IMR-90 (cell line): ENCODE measurements around the gene CHD2. TPM values are rescaled to one million over a fixed set of nuclear protein-coding genes. Genes with fewer than 3 reads are reported as not detected.

Source experiments
- ATAC-seq: fragments of 200-7000 bp; cut with Tn5 transposase; 2 replicates; pipeline ENCODE4 v1.9.1; 2020; ENCODE audit warnings: low read depth, mild to moderate bottlenecking, moderate library complexity
- BruUV-seq: library from RNA; stranded (reverse); fragments of 400-500 nt; replicated peaks from 2 replicates; lab custom pipeline; 2021; lab: Mats Ljungman, UMichigan
- CTCF ChIA-PET: fragments of 300-600 bp; formaldehyde crosslinking; extraction: SDS; loops from one replicate; lab custom pipeline; 2021; ENCODE audit warnings: antibody characterized with exemption; lab: Yijun Ruan, JAX
- POLR2A ChIA-PET: fragments of 300-600 bp; sonication (Branson Sonifier 250); formaldehyde crosslinking; loops from one replicate; lab custom pipeline; 2022; ENCODE audit warnings: antibody characterized with exemption; ENCODE audit not compliant: unreplicated experiment; lab: Charles Lee
- DNase-seq: peaks from one replicate; pipeline ENCODE4 v3.0.0; 2013
- H2AFZ ChIP-seq: replicated peaks from 2 replicates; pipeline ENCODE3; 2013; ENCODE audit warnings: low read length, mild to moderate bottlenecking; ENCODE audit not compliant: poor library complexity
- H2AK5ac ChIP-seq: 2 replicates; pipeline ENCODE4 v1.6.1; 2013; ENCODE audit warnings: low read depth, low read length, inconsistent platforms
- H2AK9ac ChIP-seq: replicated peaks from 2 replicates; pipeline ENCODE3; 2013; ENCODE audit warnings: mild to moderate bottlenecking, low read depth, low read length, moderate library complexity; ENCODE audit not compliant: poor library complexity
- H2BK120ac ChIP-seq: 2 replicates; pipeline ENCODE4 v1.6.1; 2013; ENCODE audit warnings: low read depth, low read length, inconsistent platforms
- H2BK15ac ChIP-seq: 3 replicates; pipeline ENCODE4 v1.6.1; 2013; ENCODE audit warnings: low read depth, low read length, inconsistent platforms
- H2BK20ac ChIP-seq: 2 replicates; pipeline ENCODE4 v1.6.1; 2013; ENCODE audit warnings: low read depth, mild to moderate bottlenecking, inconsistent platforms, low read length, moderate library complexity
- H2BK5ac ChIP-seq: 2 replicates; pipeline ENCODE4 v1.6.1; 2013; ENCODE audit warnings: mild to moderate bottlenecking, low read depth, low read length, inconsistent platforms; ENCODE audit not compliant: poor library complexity, severe bottlenecking
- H3K14ac ChIP-seq: replicated peaks from 2 replicates; pipeline ENCODE4 v1.6.1; 2013; ENCODE audit warnings: low read depth, low read length, inconsistent platforms
- H3K18ac ChIP-seq: 2 replicates; pipeline ENCODE4 v1.6.1; 2013; ENCODE audit warnings: low read depth, low read length, control low read depth
- H3K23ac ChIP-seq: 2 replicates; pipeline ENCODE4 v1.6.1; 2013; ENCODE audit warnings: low read depth, low read length, inconsistent platforms
- H3K27ac ChIP-seq: 2 replicates; pipeline ENCODE4 v1.5.1; 2013; ENCODE audit warnings: mild to moderate bottlenecking, control low read depth, low read length; ENCODE audit not compliant: insufficient read depth
- H3K27me3 ChIP-seq: 2 replicates; pipeline ENCODE4 v1.6.1; 2013; ENCODE audit warnings: low read length; ENCODE audit not compliant: control insufficient read depth, insufficient read depth
- H3K36me3 ChIP-seq: 2 replicates; pipeline ENCODE4 v1.6.1; 2013; ENCODE audit warnings: low read length, mixed read lengths; ENCODE audit not compliant: control insufficient read depth, insufficient read depth
- H3K4ac ChIP-seq: 2 replicates; pipeline ENCODE4 v1.6.1; 2013; ENCODE audit warnings: low read depth, low read length, inconsistent platforms
- H3K4me1 ChIP-seq: 2 replicates; pipeline ENCODE4 v1.6.1; 2013; ENCODE audit warnings: low read length, mixed read lengths; ENCODE audit not compliant: control insufficient read depth, insufficient read depth
- H3K4me2 ChIP-seq: 2 replicates; pipeline ENCODE4 v1.6.1; 2013; ENCODE audit warnings: low read depth, mild to moderate bottlenecking, control low read depth, low read length, moderate library complexity
- H3K4me3 ChIP-seq: 2 replicates; pipeline ENCODE4 v1.5.1; 2013; ENCODE audit warnings: low read depth, mild to moderate bottlenecking, control low read depth, low read length, moderate library complexity; ENCODE audit not compliant: insufficient read depth
- H3K56ac ChIP-seq: 2 replicates; pipeline ENCODE4 v1.6.1; 2013; ENCODE audit warnings: low read length, inconsistent platforms; ENCODE audit not compliant: insufficient read depth; ENCODE audit errors: extremely low read depth
- H3K79me1 ChIP-seq, 2 experiments: 2 replicates each; pipeline ENCODE4 v1.6.1; 2013; ENCODE audit warnings: low read length in 2 of 2, inconsistent platforms in 1 of 2, low read depth in 1 of 2
- H3K9ac ChIP-seq: 2 replicates; pipeline ENCODE4 v1.6.1; 2013; ENCODE audit warnings: low read depth, low read length, control low read depth
- H3K9me1 ChIP-seq: 2 replicates; pipeline ENCODE4 v1.6.1; 2013; ENCODE audit warnings: low read length, inconsistent platforms; ENCODE audit not compliant: insufficient read depth
- H3K9me3 ChIP-seq: 2 replicates; pipeline ENCODE4 v1.6.1; 2013; ENCODE audit warnings: low read length; ENCODE audit not compliant: control insufficient read depth, insufficient read depth
- H4K20me1 ChIP-seq: 2 replicates; pipeline ENCODE4 v1.6.1; 2013; ENCODE audit warnings: low read length, inconsistent platforms; ENCODE audit not compliant: insufficient read depth
- H4K5ac ChIP-seq: 2 replicates; pipeline ENCODE4 v1.6.1; 2013; ENCODE audit warnings: mild to moderate bottlenecking, low read depth, low read length, control low read depth
- H4K8ac ChIP-seq, 2 experiments: 2 replicates each; pipeline ENCODE4 v1.6.1; 2013; ENCODE audit warnings: low read depth in 2 of 2, low read length in 2 of 2, control low read depth in 1 of 2, inconsistent platforms in 1 of 2
- H4K91ac ChIP-seq: 2 replicates; pipeline ENCODE4 v1.6.1; 2013; ENCODE audit warnings: low read depth, low read length, inconsistent platforms; ENCODE audit not compliant: insufficient read depth
- BHLHE40 ChIP-seq: fragments of 150-350 bp; IDR thresholded peaks from 2 replicates; pipeline ENCODE4 v1.6.1; 2016; ENCODE audit warnings: mild to moderate bottlenecking, low read depth, low read length
- CEBPB ChIP-seq: IDR thresholded peaks from 2 replicates; pipeline ENCODE4 v1.6.1; 2012; ENCODE audit warnings: low read depth, low read length, improper control_type of control experiment
- CHD1 ChIP-seq: IDR thresholded peaks from 2 replicates; pipeline ENCODE4 v1.6.1; 2012; ENCODE audit warnings: low read depth, low read length, improper control_type of control experiment
- MAFK ChIP-seq: IDR thresholded peaks from 2 replicates; pipeline ENCODE4 v1.6.1; 2012; ENCODE audit warnings: low read depth, low read length, improper control_type of control experiment
- MXI1 ChIP-seq: IDR thresholded peaks from 2 replicates; pipeline ENCODE4 v1.6.1; 2012; ENCODE audit warnings: low read depth, mild to moderate bottlenecking, low read length, moderate library complexity, borderline replicate concordance
- NFE2L2 ChIP-seq: fragments of 150-350 bp; IDR thresholded peaks from 2 replicates; pipeline ENCODE4 v1.6.1; 2016; ENCODE audit warnings: low read depth, mild to moderate bottlenecking, low read length
- RAD21 ChIP-seq: IDR thresholded peaks from 2 replicates; pipeline ENCODE4 v1.6.1; 2012; ENCODE audit warnings: low read length, improper control_type of control experiment
- RCOR1 ChIP-seq: IDR thresholded peaks from 2 replicates; pipeline ENCODE4 v1.6.1; 2012; ENCODE audit warnings: mild to moderate bottlenecking, low read length, improper control_type of control experiment; ENCODE audit not compliant: insufficient replicate concordance
- RFX5 ChIP-seq: IDR thresholded peaks from 2 replicates; pipeline ENCODE4 v1.8.0; 2012; ENCODE audit warnings: low read depth, mild to moderate bottlenecking, low read length, moderate library complexity
- SMC3 ChIP-seq: fragments of 150-350 bp; IDR thresholded peaks from 2 replicates; pipeline ENCODE4 v1.6.1; 2016; ENCODE audit warnings: low read depth, mild to moderate bottlenecking, antibody characterized with exemption, low read length, moderate library complexity
- WGBS, 2 experiments: methylation state at CpG; one replicate each; pipeline versions ENCODE4 v1.1.5 to v1.1.7; 2013; ENCODE audit warnings: missing lambda C conversion rate in 2 of 2; ENCODE audit not compliant: insufficient read length in 1 of 2; ENCODE audit errors: extremely low coverage in 2 of 2; 5-methylcytosine and 5-hydroxymethylcytosine counted together
- dilution Hi-C: fragments of 300-500 bp; cut with HindIII; formaldehyde crosslinking; loops from one replicate; pipeline ENCODE4 v1.14.3; 2018; ENCODE audit warnings: low sequenced_read_pairs; ENCODE audit not compliant: unreplicated experiment
- in situ Hi-C: fragments of 300-500 bp; cut with MboI; formaldehyde crosslinking; loops from 3 replicates; pipeline ENCODE4 v1.14.3; 2019; ENCODE audit warnings: low sequenced_read_pairs, inconsistent platforms, mixed read lengths
- intact Hi-C: fragments of 100-400 bp; cut with micrococcal nuclease; formaldehyde crosslinking; loops from 2 replicates; pipeline ENCODE4 v1.10.0; 2022
- polyA plus RNA-seq, 3 experiments: library from polyadenylated mRNA; depleted of rRNA; stranded (reverse); fragments of >200 nt; gene quantifications; 2 replicates each; pipeline ENCODE4 v1.2.3, GENCODE V29; 2012; ENCODE audit warnings: low replicate concordance in 1 of 3
- total RNA-seq: library from RNA; depleted of rRNA; stranded (reverse); fragments of >200 nt; gene quantifications from 2 replicates; pipeline ENCODE4 v1.2.3, GENCODE V29; 2012
- TF ChIP-seq, protein P1 (sequence below): fragments of 150-350 bp; IDR thresholded peaks from 2 replicates; pipeline ENCODE4 v1.6.1; 2017; ENCODE audit warnings: mild to moderate bottlenecking, antibody characterized with exemption, low read length, low read depth
- TF ChIP-seq, protein P2 (sequence below): fragments of 150-350 bp; IDR thresholded peaks from 2 replicates; pipeline ENCODE4 v1.6.1; 2016; ENCODE audit warnings: low read depth, mild to moderate bottlenecking, low read length, moderate library complexity, borderline replicate concordance
- TF ChIP-seq, protein P3 (sequence below): conservative IDR thresholded peaks from 2 replicates; pipeline ENCODE4 v1.5.1; 2012; ENCODE audit warnings: mild to moderate bottlenecking, low read depth, low read length, improper control_type of control experiment

Gene CHD2
- total and polyA plus RNA-seq, 2 of the 4 experiments (the other 2 are of a cell fraction) = 44.9 to 64.7 TPM

DNA sequence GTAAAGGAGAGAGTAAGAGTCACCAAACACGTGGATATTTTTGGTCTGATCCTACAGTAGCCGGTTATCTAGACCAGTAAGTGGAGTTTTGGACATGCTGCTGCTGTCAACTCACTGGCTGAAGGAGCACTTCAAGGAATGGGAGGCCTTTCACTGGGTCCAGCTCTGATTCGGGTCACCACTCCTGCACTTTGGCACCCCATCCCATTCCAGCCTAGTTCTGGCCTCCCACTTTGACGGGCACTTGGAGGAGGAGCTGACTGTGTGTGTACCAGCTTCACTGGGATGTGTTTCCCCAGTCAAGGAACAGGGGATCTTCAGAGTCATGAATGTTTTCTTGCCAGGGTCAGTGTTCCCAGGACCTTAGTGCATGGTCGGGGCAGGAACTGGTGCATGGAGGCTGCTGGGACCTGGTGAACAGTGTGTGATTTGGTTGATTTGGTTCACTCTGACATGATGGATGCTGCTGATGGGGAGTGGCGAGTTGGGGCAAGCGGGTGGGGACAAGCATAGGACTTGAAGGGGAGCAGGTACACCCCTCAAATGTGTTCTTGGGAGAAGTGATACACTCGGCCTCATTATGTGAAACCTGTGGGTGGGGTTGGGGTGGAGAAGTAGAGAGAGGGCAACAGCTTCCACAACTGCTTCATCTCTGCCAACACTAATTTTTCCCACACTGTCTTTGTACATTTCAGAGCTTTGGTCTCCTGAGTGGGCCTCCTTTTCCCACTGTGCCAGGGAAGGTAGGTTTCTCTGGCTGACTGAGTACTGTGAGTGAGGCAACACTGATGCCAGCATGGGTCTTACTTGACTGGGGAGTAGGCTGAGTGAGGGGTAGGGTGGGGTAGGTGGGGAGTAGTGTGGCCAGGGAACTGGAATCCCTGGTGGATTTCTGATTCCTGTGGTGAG, 124.8 kb downstream of the CHD2 start:
- H4K91ac ChIP-seq = no peak overlapping the region
- H3K4me3 ChIP-seq = no peak overlapping the region
- no peak overlapping the region for H3K9ac ChIP-seq
- ChIA-PET CTCF (interaction anchor here (1.5 kb wide), 1 partner anchor 228 kb away, joined by 4 read pairs; no protein-coding TSS in a partner anchor), POLR2A (no interaction called here)
- H3K9me1 ChIP-seq = peaks cover 14% of the 10 kb centered on the region; the same call in 1 of the 2 replicates
- intact Hi-C loops = no loop called here
- H3K4ac ChIP-seq = no peak overlapping the region
- peaks cover 22% of the 10 kb centered on the region for H3K4me1 ChIP-seq
- H3K4me2 ChIP-seq = no peak overlapping the region
- no peak overlapping the region for H2BK120ac ChIP-seq
- no peak overlapping the region for H3K23ac ChIP-seq
- no peak overlapping the region for H3K27ac ChIP-seq
- H3K18ac ChIP-seq = no peak overlapping the region
- no peak overlapping the region for H2BK5ac ChIP-seq
- no peak overlapping the region for H2AFZ ChIP-seq
- H3K36me3 ChIP-seq = peaks cover 56% of the 10 kb centered on the region
- H3K79me1 ChIP-seq = peaks cover 38 to 58% of the 10 kb centered on the region in 2 experiments
- DNase-seq (no peak), ATAC-seq (no peak)
- dilution Hi-C loops = no loop called here
- TSS peak; percentile 32 for BruUV-seq
- H2AK9ac ChIP-seq = no peak overlapping the region
- 80% methylated on average over 2 of the region's 8 CpGs; no CpG with 5 or more reads in 1 of the 2 experiments for WGBS, 2 experiments
- H2AK5ac ChIP-seq = no peak overlapping the region
- H3K27me3 ChIP-seq = no peaks in the 10 kb centered on the region
- no peak overlapping the region for H3K56ac ChIP-seq
- H4K20me1 ChIP-seq = peaks cover 53% of the 10 kb centered on the region
- H4K5ac ChIP-seq = no peak overlapping the region
- no peak overlapping the region for H4K8ac ChIP-seq
- H2BK20ac ChIP-seq = no peak overlapping the region
- H2BK15ac ChIP-seq = no peak overlapping the region
- in situ Hi-C loops = loop anchor here (10.0 kb wide), 1 partner anchor 230 kb away; no protein-coding TSS in a partner anchor
- H3K14ac ChIP-seq = no peak overlapping the region
- H3K9me3 ChIP-seq = no peaks in the 10 kb centered on the region
- no peak for TF ChIP-seq RFX5
- TF ChIP-seq, protein P1, sequence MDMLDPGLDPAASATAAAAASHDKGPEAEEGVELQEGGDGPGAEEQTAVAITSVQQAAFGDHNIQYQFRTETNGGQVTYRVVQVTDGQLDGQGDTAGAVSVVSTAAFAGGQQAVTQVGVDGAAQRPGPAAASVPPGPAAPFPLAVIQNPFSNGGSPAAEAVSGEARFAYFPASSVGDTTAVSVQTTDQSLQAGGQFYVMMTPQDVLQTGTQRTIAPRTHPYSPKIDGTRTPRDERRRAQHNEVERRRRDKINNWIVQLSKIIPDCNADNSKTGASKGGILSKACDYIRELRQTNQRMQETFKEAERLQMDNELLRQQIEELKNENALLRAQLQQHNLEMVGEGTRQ = no peak
- TF ChIP-seq CHD1 = no peak
- no peak for TF ChIP-seq CEBPB
- TF ChIP-seq, protein P2, sequence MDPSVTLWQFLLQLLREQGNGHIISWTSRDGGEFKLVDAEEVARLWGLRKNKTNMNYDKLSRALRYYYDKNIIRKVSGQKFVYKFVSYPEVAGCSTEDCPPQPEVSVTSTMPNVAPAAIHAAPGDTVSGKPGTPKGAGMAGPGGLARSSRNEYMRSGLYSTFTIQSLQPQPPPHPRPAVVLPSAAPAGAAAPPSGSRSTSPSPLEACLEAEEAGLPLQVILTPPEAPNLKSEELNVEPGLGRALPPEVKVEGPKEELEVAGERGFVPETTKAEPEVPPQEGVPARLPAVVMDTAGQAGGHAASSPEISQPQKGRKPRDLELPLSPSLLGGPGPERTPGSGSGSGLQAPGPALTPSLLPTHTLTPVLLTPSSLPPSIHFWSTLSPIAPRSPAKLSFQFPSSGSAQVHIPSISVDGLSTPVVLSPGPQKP = no peak
- no peak for TF ChIP-seq NFE2L2
- TF ChIP-seq MAFK = no peak
- TF ChIP-seq SMC3 = no peak
- TF ChIP-seq, protein P3, sequence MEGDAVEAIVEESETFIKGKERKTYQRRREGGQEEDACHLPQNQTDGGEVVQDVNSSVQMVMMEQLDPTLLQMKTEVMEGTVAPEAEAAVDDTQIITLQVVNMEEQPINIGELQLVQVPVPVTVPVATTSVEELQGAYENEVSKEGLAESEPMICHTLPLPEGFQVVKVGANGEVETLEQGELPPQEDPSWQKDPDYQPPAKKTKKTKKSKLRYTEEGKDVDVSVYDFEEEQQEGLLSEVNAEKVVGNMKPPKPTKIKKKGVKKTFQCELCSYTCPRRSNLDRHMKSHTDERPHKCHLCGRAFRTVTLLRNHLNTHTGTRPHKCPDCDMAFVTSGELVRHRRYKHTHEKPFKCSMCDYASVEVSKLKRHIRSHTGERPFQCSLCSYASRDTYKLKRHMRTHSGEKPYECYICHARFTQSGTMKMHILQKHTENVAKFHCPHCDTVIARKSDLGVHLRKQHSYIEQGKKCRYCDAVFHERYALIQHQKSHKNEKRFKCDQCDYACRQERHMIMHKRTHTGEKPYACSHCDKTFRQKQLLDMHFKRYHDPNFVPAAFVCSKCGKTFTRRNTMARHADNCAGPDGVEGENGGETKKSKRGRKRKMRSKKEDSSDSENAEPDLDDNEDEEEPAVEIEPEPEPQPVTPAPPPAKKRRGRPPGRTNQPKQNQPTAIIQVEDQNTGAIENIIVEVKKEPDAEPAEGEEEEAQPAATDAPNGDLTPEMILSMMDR = no peak
- no peak for TF ChIP-seq MXI1
- no peak for TF ChIP-seq BHLHE40
- TF ChIP-seq RAD21 = no peak
- no peak for TF ChIP-seq RCOR1
